AG08396 (cell line): Measurements from ENCODE around the gene PEX3.
"Not testable (repeated sequence)": the region's sequence is repeated elsewhere in the genome, so short reads cannot be mapped to it uniquely, and the experiment has no call there.

ENCODE experiments used
- DNase-seq: peaks from one replicate; pipeline ENCODE4 v3.0.0; 2012; ENCODE audit warnings: low spot score, mixed read lengths

Gene PEX3

GRCh38 chr6:143447865-143448264, 2.7 kb upstream of the PEX3 start:
- not testable (repeated sequence) for DNase-seq

GRCh38 chr6:143449082-143449713, 1.4 kb upstream of the PEX3 start:
- no peak for DNase-seq

GRCh38 chr6:143449714-143450452, 722 bp upstream of the PEX3 start:
- no peak for DNase-seq

GRCh38 chr6:143451531-143451930, 926 bp downstream of the PEX3 start:
- no peak for DNase-seq

GRCh38 chr6:143457563-143458359, 7.2 kb downstream of the PEX3 start:
- DNase-seq = peak; percentile 17

GRCh38 chr6:143465546-143465945, 14.9 kb downstream of the PEX3 start:
- DNase-seq = no peak

- no peak for DNase-seq
These were observed 17.4 kb downstream of the PEX3 start for GRCh38 chr6:143468026-143468425.

GRCh38 chr6:143468823-143469222, 18.2 kb downstream of the PEX3 start:
- not testable (repeated sequence) for DNase-seq

- no peak for DNase-seq
These were observed 21.2 kb downstream of the PEX3 start for GRCh38 chr6:143471822-143472221.

GRCh38 chr6:143476545-143476944, 25.9 kb downstream of the PEX3 start:
- no peak for DNase-seq

GRCh38 chr6:143478479-143479062, 28.0 kb downstream of the PEX3 start:
- DNase-seq = no peak

GRCh38 chr6:143482593-143482992, 32.0 kb downstream of the PEX3 start:
- DNase-seq = no peak

GRCh38 chr6:143485967-143486366, 35.4 kb downstream of the PEX3 start:
- no peak for DNase-seq

- DNase-seq = no peak
These were observed 36.1 kb downstream of the PEX3 start for GRCh38 chr6:143486752-143487151.

- no peak for DNase-seq
These were observed 39.6 kb downstream of the PEX3 start for GRCh38 chr6:143490244-143490643.

- no peak for DNase-seq
These were observed 40.2 kb downstream of the PEX3 start for GRCh38 chr6:143490775-143491174.

- no peak for DNase-seq
These were observed 46.4 kb downstream of the PEX3 start for GRCh38 chr6:143496974-143497373.

- no peak for DNase-seq
These were observed 47.8 kb downstream of the PEX3 start for GRCh38 chr6:143498428-143498827.

GRCh38 chr6:143501851-143502250, 51.2 kb downstream of the PEX3 start:
- no peak for DNase-seq

- DNase-seq = no peak
These were observed 53.8 kb downstream of the PEX3 start for GRCh38 chr6:143504369-143504768.

GRCh38 chr6:143505111-143505510, 54.5 kb downstream of the PEX3 start:
- DNase-seq = no peak

GRCh38 chr6:143505537-143505936, 54.9 kb downstream of the PEX3 start:
- no peak for DNase-seq

- DNase-seq = no peak
These were observed 55.6 kb downstream of the PEX3 start for GRCh38 chr6:143506199-143506598.
